GM12874 (cell line): Measurements from ENCODE around the gene PROSER2.

ENCODE experiments used
- CTCF ChIP-seq: IDR thresholded peaks from 2 replicates; pipeline ENCODE4 v1.5.1; 2011; ENCODE audit warnings: low read depth, mild to moderate bottlenecking, control low read depth, low read length, moderate library complexity; ENCODE audit not compliant: insufficient read depth

PROSER2 gene

GRCh38 chr10:11876805-11877590 is 53.8 kb downstream of the PROSER2 start:
- no peak for TF ChIP-seq CTCF

GRCh38 chr10:11877591-11877905 is 54.4 kb downstream of the PROSER2 start:
- no peak for TF ChIP-seq CTCF

- no peak for TF ChIP-seq CTCF
Measured at GRCh38 chr10:11878776-11879175, 55.6 kb downstream of the PROSER2 start.

- TF ChIP-seq CTCF = no peak
Measured at GRCh38 chr10:11879387-11880094, 56.4 kb downstream of the PROSER2 start.

GRCh38 chr10:11880151-11881029 is 57.2 kb downstream of the PROSER2 start:
- TF ChIP-seq CTCF = no peak

- TF ChIP-seq CTCF = no peak
Measured at GRCh38 chr10:11881030-11881476, 57.9 kb downstream of the PROSER2 start.
